Endothelial cell of umbilical vein (primary cell): ENCODE data around the gene SDCCAG8. TPM values are rescaled to one million over a fixed set of nuclear protein-coding genes. Genes with fewer than 3 reads are reported as not detected.

Source experiments
- BruUV-seq: library from RNA; stranded (reverse); fragments of 400-500 nt; replicated peaks from 2 replicates; lab custom pipeline; 2021; lab: Mats Ljungman, UMichigan
- CTCF ChIA-PET: fragments of 300-600, 350-600 bp; sonication (Branson Sonifier 250); formaldehyde crosslinking; loops from one replicate; lab custom pipeline; 2021; ENCODE audit warnings: antibody characterized with exemption, inconsistent platforms; lab: Charles Lee
- POLR2A ChIA-PET: fragments of 300-600, 350-600 bp; sonication (Branson Sonifier 250); formaldehyde crosslinking; loops from one replicate; lab custom pipeline; 2021; ENCODE audit warnings: antibody characterized with exemption, inconsistent platforms; lab: Charles Lee
- DNase-seq: peaks from one replicate; pipeline ENCODE4 v3.0.0-alpha.2; 2011; ENCODE audit warnings: low read depth, low spot score
- FAIRE-seq: peaks from 2 replicates; lab custom pipeline; 2011; peaks lifted over from hg19 to GRCh38; lab: Jason Lieb, UNC
- H2AFZ ChIP-seq: 2 replicates; pipeline ENCODE4 v1.6.0; 2012; ENCODE audit warnings: low read depth, low read length, control low read depth, inconsistent platforms
- H3K27ac ChIP-seq: 2 replicates; pipeline ENCODE4 v1.5.1; 2011; ENCODE audit warnings: low read depth, mild to moderate bottlenecking, control low read depth, low read length, moderate library complexity; ENCODE audit not compliant: insufficient read depth
- H3K27me3 ChIP-seq, 2 experiments: 2 replicates each; pipeline versions ENCODE4 v1.6.0 to v1.6.1; 2011; ENCODE audit warnings: low read length in 2 of 2, mixed read lengths in 1 of 2; ENCODE audit not compliant: control insufficient read depth in 2 of 2, insufficient read depth in 2 of 2
- H3K36me3 ChIP-seq, 2 experiments: 2 replicates in 1 of 2; 3 replicates in 1 of 2; pipeline ENCODE4 v1.5.1; 2011; ENCODE audit warnings: low read length in 2 of 2, mild to moderate bottlenecking in 1 of 2, moderate library complexity in 1 of 2; ENCODE audit not compliant: control insufficient read depth in 2 of 2, insufficient read depth in 2 of 2; ENCODE audit errors: extremely low read depth in 1 of 2
- H3K4me1 ChIP-seq: 3 replicates; pipeline ENCODE4 v1.5.1; 2011; ENCODE audit warnings: mild to moderate bottlenecking, low read length; ENCODE audit not compliant: control insufficient read depth, insufficient read depth; ENCODE audit errors: extremely low read depth
- H3K4me2 ChIP-seq: 2 replicates; pipeline ENCODE4 v1.6.1; 2011; ENCODE audit warnings: low read length, control low read depth, mixed read lengths; ENCODE audit not compliant: insufficient read depth
- H3K4me3 ChIP-seq, 3 experiments: fragments of 200-600 bp in 1 of 3; sonication (generic), shearing (Covaris generic) in 1 of 3; replicated peaks in 1 of 3; 2 replicates each; pipeline ENCODE4 v1.5.1; 2011 to 2016; ENCODE audit warnings: control low read depth in 3 of 3, low read length in 3 of 3, mild to moderate bottlenecking in 2 of 3, inconsistent platforms in 1 of 3, low read depth in 1 of 3, moderate library complexity in 1 of 3; ENCODE audit not compliant: insufficient read depth in 1 of 3
- H3K79me2 ChIP-seq: 2 replicates; pipeline ENCODE4 v1.6.0; 2012; ENCODE audit warnings: low read length, inconsistent platforms; ENCODE audit not compliant: control insufficient read depth, insufficient read depth
- H3K9ac ChIP-seq: replicated peaks from 2 replicates; pipeline ENCODE3; 2011; ENCODE audit warnings: low read length, control low read depth; ENCODE audit not compliant: insufficient read depth; ENCODE audit errors: extremely low read depth
- H3K9me1 ChIP-seq: replicated peaks from 3 replicates; pipeline ENCODE4 v1.6.0; 2011; ENCODE audit warnings: mild to moderate bottlenecking, low read length; ENCODE audit not compliant: control insufficient read depth, insufficient read depth; ENCODE audit errors: extremely low read depth
- H3K9me3 ChIP-seq: replicated peaks from 2 replicates; pipeline ENCODE4 v1.5.1; 2012; ENCODE audit warnings: low read length, inconsistent platforms; ENCODE audit not compliant: control insufficient read depth, insufficient read depth
- H4K20me1 ChIP-seq: replicated peaks from 2 replicates; pipeline ENCODE3; 2011; ENCODE audit warnings: mild to moderate bottlenecking, low read length; ENCODE audit not compliant: control insufficient read depth, insufficient read depth; ENCODE audit errors: extremely low read depth
- CTCF ChIP-seq, 2 donors: IDR thresholded peaks; 1 replicate in 1 of 2; 2 replicates in 1 of 2; pipeline ENCODE4 v1.5.1; 2011; ENCODE audit warnings: low read length in 2 of 2, mild to moderate bottlenecking in 2 of 2, moderate library complexity in 2 of 2, control low read depth in 1 of 2, inconsistent platforms in 1 of 2, low read depth in 1 of 2; ENCODE audit not compliant: insufficient read depth in 1 of 2; ENCODE audit errors: extremely low read depth in 1 of 2
- EZH2 ChIP-seq: IDR thresholded peaks from 2 replicates; pipeline ENCODE4 v1.6.1; 2012; ENCODE audit warnings: borderline replicate concordance, low read depth, mild to moderate bottlenecking, moderate library complexity, low read length, inconsistent platforms; ENCODE audit not compliant: severe bottlenecking
- FOS ChIP-seq: IDR thresholded peaks from 2 replicates; pipeline ENCODE4 v1.6.1; 2011; ENCODE audit warnings: mild to moderate bottlenecking, low read length, moderate library complexity, borderline replicate concordance; ENCODE audit not compliant: insufficient read depth
- GATA2 ChIP-seq: IDR thresholded peaks from 2 replicates; pipeline ENCODE4 v1.7.0; 2011; ENCODE audit warnings: low read depth, mild to moderate bottlenecking, moderate library complexity, mixed read lengths, low read length; ENCODE audit not compliant: insufficient read length, insufficient read depth
- JUN ChIP-seq: IDR thresholded peaks from 2 replicates; pipeline ENCODE4 v1.6.1; 2011; ENCODE audit warnings: borderline replicate concordance, low read depth; ENCODE audit not compliant: insufficient read length, insufficient read depth
- MYC ChIP-seq: IDR thresholded peaks from one replicate; pipeline ENCODE4 v1.6.1; 2011; ENCODE audit warnings: mild to moderate bottlenecking, low read depth, low read length
- POLR2A ChIP-seq: IDR thresholded peaks from 2 replicates; pipeline ENCODE4 v1.6.1; 2012; ENCODE audit warnings: low read depth, mild to moderate bottlenecking, control low read depth, low read length
- POLR2AphosphoS5 ChIP-seq: IDR thresholded peaks from 2 replicates; pipeline ENCODE4 v1.6.1; 2012; ENCODE audit warnings: low read depth, mild to moderate bottlenecking, control low read depth, low read length, moderate library complexity; ENCODE audit not compliant: insufficient read depth
- dilution Hi-C: fragments of 300-500 bp; cut with MboI; formaldehyde crosslinking; loops from one replicate; pipeline ENCODE4 v1.15.0; 2019; ENCODE audit warnings: low sequenced_read_pairs; ENCODE audit not compliant: extremely low pct_ligation_motif_present
- intact Hi-C: fragments of 100-400 bp; cut with micrococcal nuclease; formaldehyde crosslinking; loops from one replicate; pipeline ENCODE4 v1.10.0; 2022
- polyA plus RNA-seq, 4 experiments: library from polyadenylated mRNA; depleted of rRNA in 3 of 4; stranded (reverse) in 3 of 4; unstranded in 1 of 4; fragments of >200 nt; gene quantifications; 2 replicates each; pipeline versions ENCODE4 v1.2.1 to v1.2.3, GENCODE V29; 2011 to 2012; ENCODE audit warnings: missing spikeins in 1 of 4
- total RNA-seq: library from RNA; stranded (reverse); gene quantifications from 2 replicates; pipeline ENCODE4 v1.2.3, GENCODE V29; 2021
- TF ChIP-seq, protein P1 (sequence below): IDR thresholded peaks from 2 replicates; pipeline ENCODE4 v1.6.1; 2011; ENCODE audit not compliant: insufficient read depth, insufficient read length

The SDCCAG8 gene
- total and polyA plus RNA-seq, 2 donors (not counting 3 experiments of a cell fraction or from before 2014, with no cell fraction given) = 14.6 to 25.7 TPM

GRCh38 chr1:243393096-243393495 lies 137.3 kb downstream of the SDCCAG8 start:
- Histone ChIP-seq H3K4me3 (no peak overlapping the region), H3K4me2 (no peak overlapping the region), H3K79me2 (no peaks in the 10 kb centered on the region), H3K9me1 (no peaks in the 10 kb centered on the region), H4K20me1 (no peaks in the 10 kb centered on the region), H3K27me3 (no peaks in the 10 kb centered on the region), H3K9ac (no peak overlapping the region), H2AFZ (no peak overlapping the region), H3K36me3 (no peaks in the 10 kb centered on the region), H3K4me1 (peaks cover 19% of the 10 kb centered on the region), H3K9me3 (no peaks in the 10 kb centered on the region), H3K27ac (no peak overlapping the region)
- intact Hi-C loops (no loop called here), dilution Hi-C loops (no loop called here)
- DNase-seq = no peak
- no peak for FAIRE-seq
- no peak for TF ChIP-seq EZH2
- no peak for TF ChIP-seq GATA2
- no peak for TF ChIP-seq FOS
- no peak for TF ChIP-seq MYC
- TF ChIP-seq POLR2AphosphoS5 = no peak
- TF ChIP-seq, protein P1, sequence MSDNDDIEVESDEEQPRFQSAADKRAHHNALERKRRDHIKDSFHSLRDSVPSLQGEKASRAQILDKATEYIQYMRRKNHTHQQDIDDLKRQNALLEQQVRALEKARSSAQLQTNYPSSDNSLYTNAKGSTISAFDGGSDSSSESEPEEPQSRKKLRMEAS = no peak
- no peak for TF ChIP-seq CTCF (IDR thresholded peaks at IDR 0.05; ENCODE audit: extremely low read depth in 1 of 2, insufficient read depth in 1 of 2, low read depth in 1 of 2, low read length in 2 of 2)
- no peak for TF ChIP-seq JUN
- TF ChIP-seq POLR2A = no peak
- no TSS peak for BruUV-seq
- CTCF ChIA-PET = no interaction called here
- POLR2A ChIA-PET = no interaction called here
